Measurements from ENCODE around the gene H2BK1.
A peak's percentile ranks its signal among the peaks of the same experiment; 100 is the strongest.

H2BK1 gene

GRCh38 chr7:151244841-151245346 lies 34.6 kb upstream of the H2BK1 start:
- no peak for DNase-seq

GRCh38 chr7:151244196-151244840 lies 34.0 kb upstream of the H2BK1 start:
- peak; percentile 30 for DNase-seq

- no peak for DNase-seq
Observed at GRCh38 chr7:151243408-151244195, 33.3 kb upstream of the H2BK1 start.

GRCh38 chr7:151243045-151243349 lies 32.7 kb upstream of the H2BK1 start:
- no peak for DNase-seq

GRCh38 chr7:151242159-151243044 lies 32.1 kb upstream of the H2BK1 start:
- DNase-seq = no peak

- DNase-seq = no peak
Observed at GRCh38 chr7:151241755-151242096, 31.4 kb upstream of the H2BK1 start.

GRCh38 chr7:151240942-151241754 lies 30.9 kb upstream of the H2BK1 start:
- no peak for DNase-seq

GRCh38 chr7:151240536-151240935 lies 30.2 kb upstream of the H2BK1 start:
- DNase-seq = no peak

GRCh38 chr7:151239837-151240459 lies 29.7 kb upstream of the H2BK1 start:
- no peak for DNase-seq

GRCh38 chr7:151238924-151239836 lies 28.9 kb upstream of the H2BK1 start:
- DNase-seq = no peak

GRCh38 chr7:151238190-151238810 lies 28.0 kb upstream of the H2BK1 start:
- no peak for DNase-seq

- no peak for DNase-seq
Observed at GRCh38 chr7:151237244-151238189, 27.2 kb upstream of the H2BK1 start.

GRCh38 chr7:151236406-151236805 lies 26.1 kb upstream of the H2BK1 start:
- DNase-seq = no peak

- no peak for DNase-seq
Observed at GRCh38 chr7:151235091-151235787, 25.0 kb upstream of the H2BK1 start.

- no peak for DNase-seq
Observed at GRCh38 chr7:151233804-151234203, 23.5 kb upstream of the H2BK1 start.

GRCh38 chr7:151232917-151233701 lies 22.8 kb upstream of the H2BK1 start:
- DNase-seq = no peak

- DNase-seq = peak; percentile 57
Observed at GRCh38 chr7:151232091-151232916, 22.0 kb upstream of the H2BK1 start, which contains the start of gene CHPF2. Gene CHPF2, plus strand, starts transcription at chr7:151232483. Its CDS starts 1,529 bp downstream, at chr7:151234012.

Measured in NCI-H526 treated with DMSO at 0.1 percent for 48 hours (cell line).